GM21367 (cell line): ENCODE measurements around the gene TEX54.

Source experiments
- ATAC-seq: cut with Tn5 transposase; IDR thresholded peaks from one replicate; pipeline ENCODE4 v1.9.1; 2021; ENCODE audit not compliant: unreplicated experiment

Gene TEX54

DNA sequence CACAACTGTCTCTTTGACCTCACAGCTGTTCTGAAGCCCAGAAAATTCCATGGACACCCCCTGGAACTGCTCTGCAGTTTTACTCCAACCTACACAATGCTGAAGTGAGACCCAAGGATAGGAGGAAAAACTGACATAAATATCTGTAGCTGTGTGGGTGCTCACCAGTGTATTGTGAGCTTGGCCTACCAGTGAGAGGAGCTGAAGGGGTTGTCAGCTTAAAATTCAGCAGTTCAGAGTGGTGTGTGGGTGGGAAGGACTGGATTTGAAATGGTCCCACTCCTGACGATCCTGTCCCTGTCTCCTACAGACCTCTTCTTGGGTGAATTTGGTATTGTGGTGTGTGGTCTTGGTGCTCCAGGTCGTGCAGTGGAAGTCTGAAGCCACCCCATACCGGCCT, 43.1 kb downstream of the TEX54 start:
- no peak for ATAC-seq

GRCh38 chr11:62788991-62789390, 43.6 kb downstream of the TEX54 start:
- no peak for ATAC-seq

DNA sequence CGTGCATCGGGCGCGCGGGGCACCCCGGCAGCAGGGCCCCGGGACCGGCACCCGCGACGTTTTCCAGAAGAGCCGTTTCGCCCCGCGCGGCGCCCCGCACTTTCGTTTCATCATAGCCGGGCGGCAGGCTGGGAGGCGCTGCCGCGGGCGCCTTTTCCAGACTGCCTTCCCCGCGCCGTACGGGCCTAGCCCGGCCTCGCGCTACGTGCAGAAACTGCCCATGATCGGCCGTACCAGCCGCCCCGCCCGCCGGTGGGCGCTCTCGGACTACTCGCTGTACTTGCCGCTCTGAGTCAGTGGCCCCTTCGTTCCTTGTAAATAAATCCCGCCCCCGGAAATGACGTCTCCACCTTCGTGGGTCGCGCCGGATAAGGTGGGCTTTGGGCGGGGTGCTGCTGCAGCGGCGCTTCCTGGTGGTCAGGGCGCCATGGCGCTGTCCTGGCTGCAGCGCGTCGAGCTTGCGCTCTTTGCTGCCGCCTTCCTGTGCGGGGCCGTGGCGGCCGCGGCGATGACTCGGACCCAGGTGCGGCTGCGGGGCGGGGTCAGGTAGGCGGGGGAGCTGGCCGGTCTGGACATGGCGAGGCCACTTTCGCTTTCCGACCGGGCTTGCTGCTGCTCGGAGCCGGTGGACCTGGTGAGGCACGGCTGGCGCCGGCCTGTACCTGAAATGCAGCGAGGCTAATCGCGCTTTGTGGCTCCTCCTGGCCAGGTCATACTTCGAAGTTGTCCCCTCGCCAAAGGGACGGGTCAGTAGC, 45.5 kb downstream of the TEX54 start, which contains the start of gene TMEM179B:
TSS of gene TMEM179B (plus strand) at position 398 of the 755 bp plus-strand sequence. CDS start at position 428, 30 bp downstream.
- ATAC-seq = peak; percentile 61

- peak; percentile 52 for ATAC-seq
Observed at GRCh38 chr11:62786318-62787004, 46.2 kb downstream of the TEX54 start.

- no peak for ATAC-seq
Observed at GRCh38 chr11:62782753-62783152, 49.9 kb downstream of the TEX54 start.
